ENCODE measurements around the gene SFRP5.

Gene SFRP5

DNA sequence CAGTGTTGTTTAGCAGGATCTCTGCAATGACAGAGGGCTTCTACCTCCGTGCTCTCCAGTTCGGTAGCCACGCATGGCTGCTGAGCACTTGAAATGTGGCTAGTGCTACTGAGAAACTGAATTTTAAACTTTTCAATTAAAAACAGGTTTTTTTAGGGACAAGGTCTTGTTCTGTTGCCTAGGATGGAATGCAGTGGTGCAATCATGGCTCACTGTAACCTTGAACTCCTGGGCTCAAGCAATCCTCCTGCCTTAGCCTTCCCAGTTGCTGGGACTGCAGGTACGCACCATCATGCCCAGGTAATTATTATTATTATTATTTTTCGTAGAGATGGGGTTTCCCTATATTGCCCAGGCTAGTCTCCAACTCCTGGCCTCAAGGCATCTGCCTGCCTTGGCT is 13.4 kb upstream of the SFRP5 start:
- no peak for DNase-seq

DNA sequence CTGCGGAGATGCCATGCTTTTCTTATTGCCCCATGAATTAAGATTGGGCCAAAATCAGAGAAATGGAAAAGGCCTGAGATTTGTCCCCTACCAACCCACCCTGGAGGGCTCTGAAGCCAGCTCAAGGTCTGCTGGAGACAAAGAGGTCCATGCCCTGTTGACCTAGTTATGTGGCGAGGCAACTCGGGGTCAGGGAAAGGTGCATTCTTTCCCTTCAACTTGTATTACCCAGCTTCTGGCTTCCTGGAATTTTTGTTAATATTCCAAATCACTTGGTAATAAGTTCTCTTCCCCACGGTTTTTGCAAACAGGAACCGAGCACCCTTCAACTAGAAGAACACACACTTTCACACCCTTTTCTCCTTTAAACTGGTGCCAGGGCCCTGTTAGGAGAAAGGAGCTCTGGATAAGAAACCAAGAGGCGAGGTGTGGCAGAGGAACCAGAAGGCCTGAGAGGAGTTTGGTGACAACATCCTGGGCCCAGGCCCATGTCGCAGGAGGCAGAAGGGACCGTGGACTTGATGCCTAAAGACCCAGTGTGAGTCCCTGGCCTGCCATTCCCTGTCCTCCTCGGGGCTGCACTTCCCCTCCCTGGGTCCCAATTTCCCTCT is 12.5 kb upstream of the SFRP5 start:
- no peak for DNase-seq

DNA sequence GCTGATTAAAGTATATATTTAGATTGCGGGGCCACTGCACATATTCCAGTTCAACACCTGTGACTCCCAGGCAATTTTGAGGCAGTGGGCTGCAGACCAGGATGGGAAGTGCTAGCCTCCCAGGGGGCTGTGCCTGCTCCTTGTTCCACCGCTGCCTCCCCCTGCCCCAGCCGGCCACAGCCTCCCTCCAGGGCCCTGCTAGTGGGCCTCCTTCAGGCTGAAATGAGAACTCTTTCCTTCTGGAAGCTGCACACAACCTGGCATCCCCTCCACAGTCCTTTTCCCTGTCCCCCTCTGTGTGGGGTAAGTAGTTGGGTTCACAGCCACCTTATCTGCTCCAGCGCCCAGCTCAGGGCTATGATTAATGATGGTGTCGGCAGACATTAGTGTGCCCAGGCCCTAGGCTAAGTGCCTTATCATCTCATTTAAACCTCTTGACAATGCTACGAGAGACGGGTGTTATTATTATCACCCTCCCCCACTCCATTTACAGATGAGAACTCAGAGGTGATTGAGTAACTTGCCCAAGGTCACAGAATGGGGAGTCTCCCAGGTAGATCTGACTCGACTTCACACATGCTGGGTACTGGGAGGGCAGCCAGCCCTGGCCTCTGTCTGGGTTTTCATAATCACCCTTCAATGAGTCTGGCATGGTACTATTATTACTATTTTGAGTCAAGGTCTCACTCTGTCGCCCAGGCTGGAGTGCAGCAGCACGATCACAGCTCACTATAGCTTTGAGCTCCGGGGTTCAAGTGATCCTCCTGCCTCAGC is 10.8 kb upstream of the SFRP5 start:
- DNase-seq: no peak

DNA sequence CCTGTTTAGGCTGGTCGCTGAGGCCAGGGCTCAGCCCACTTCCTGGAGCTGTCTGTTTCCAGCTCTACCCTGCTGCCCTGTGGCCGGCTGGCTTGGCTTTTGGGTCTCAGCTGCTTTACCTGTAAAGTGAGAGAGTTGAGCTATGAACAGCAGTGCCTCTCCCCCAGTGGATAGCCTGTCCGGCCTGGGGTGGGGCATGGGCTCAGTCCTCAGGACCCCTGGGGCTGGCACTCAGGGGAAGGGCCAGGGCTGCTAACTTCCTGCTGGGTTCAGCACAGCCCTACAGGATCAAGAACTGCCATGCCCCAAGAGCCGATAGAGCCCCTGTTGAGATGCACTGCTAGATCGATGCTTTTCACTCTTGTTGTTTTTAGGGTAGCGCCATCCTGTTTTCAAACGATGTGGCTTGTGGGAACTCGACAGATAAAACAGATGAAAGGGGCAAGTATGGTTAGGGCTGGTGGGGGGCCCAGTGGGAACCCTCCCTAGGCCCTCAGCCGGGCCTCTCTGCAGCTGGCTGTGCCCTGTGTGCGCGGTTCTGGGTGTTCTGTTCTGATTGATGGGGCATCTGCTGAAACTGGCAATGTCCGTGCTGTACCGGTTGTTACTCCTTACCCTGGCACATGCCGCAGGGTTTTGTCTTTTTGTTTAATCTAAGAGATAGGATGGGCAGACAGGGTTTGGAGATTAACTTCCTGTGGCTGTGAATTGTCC is 10.0 kb upstream of the SFRP5 start:
- no peak for DNase-seq

DNA sequence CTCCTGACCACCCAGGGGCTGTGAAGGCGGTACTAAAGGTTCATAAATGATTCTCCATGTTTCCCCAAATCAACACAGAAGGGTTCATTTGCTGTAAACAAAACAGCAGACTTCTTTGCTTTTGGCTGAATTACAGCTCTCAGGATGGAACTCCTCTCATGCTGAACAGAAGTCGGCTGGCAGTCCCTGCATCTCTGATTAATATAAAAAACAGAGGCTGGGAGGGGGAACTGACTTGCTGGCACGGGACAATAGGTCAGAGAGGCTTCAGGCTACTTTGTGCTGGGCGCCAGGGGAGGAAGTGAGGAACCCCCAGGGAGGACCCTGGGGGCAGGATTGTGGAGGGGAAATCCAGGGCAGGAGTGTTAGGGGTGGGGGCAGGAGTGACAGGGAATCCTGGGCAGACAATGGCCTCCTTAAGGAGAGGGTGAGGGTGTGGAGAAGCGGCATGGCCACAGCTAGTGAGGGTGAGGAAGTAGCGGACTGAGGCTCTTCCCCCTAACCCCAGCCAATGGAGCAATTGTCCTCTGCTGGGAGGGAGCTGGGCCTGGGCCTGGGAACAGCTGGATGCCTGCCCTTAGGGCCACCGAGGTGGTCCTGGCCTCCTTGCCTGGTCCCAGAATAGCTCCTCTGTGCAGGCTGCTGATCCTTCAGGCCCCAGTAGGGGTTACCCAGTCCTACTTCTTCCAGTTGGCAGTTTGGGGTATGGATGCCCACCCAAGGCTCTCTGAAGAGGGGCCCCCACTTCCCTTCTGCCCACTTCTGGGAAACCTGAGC is 9.2 kb upstream of the SFRP5 start:
- DNase-seq: no peak

DNA sequence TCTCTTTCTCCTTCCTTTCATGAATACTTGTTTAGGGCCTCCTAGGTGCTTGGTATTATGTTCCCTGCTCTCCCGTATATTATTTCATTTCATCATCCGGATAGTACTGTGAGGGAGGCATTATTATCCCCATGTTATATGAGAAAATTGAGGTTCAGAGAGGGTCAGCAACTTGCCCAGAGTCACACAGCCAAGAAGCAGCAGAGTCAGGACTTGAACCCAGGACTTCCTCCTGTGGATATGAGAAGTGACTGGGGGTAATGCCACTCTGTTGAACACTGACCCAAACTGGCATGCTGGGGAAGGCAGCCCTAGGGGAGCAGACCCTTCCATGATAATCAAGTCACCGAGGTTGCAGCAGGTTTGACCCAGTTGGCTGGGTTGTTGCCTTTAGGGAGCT is 8.2 kb upstream of the SFRP5 start:
- DNase-seq: no peak

DNA sequence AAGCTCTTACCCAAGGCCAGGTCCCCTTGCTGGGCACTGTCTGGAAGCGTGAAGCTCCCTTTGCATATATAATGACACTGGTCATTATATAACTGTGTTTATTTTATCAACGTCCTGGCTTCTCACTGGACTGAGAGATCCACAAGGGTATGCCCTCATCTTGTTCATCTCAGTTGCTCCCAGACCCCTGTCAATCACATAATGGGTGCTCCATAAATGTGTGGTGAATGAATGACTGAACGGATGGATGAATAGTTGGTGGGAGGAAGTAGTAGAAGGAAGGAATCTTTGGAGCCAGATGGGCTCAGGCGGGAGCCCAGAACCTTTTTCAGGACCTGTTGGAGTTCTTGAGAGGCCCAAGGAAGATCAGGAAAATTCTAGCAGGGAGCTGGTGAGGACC is 7.7 kb upstream of the SFRP5 start:
- no peak for DNase-seq

DNA sequence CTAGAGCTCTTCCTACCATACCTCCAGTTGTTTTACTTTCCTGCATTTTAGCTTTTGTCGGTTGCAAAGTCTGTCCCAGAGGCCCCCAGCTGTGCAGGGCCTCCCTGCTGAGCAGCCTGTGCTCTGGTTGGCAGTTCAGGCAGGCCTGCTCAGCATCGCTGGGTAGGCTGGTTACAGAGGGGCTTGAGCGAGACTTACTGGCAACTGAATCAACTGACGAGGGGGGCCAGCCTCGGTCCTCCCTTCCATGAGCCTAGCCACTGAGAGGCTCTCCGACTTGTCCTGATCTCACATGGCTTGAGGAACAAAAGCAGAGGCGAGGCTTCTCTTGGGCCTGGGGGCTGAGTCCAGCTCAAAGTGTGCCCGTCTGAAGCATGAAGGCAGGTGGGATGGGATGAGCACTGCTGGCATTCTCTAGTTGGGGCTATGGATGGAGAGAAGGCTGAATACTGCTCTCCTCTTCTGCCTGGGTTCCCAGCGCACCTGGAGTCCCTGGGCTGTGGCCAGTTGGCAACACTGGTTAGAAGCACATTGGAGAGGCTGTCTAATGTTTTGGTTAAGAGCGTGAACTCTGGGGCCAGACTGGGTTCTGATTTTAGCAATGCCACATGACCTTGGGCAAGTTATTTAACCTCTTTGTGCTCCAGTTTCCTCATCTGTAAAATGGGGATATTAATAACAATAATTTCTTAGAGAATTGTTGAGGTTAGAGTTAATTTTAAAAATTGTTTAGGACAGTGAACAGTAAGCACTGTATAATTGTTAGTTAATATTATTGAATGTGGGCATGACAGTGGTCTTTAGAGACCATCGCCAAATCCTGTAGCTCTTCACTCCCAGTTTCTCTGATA is 6.9 kb upstream of the SFRP5 start:
- no peak for DNase-seq

DNA sequence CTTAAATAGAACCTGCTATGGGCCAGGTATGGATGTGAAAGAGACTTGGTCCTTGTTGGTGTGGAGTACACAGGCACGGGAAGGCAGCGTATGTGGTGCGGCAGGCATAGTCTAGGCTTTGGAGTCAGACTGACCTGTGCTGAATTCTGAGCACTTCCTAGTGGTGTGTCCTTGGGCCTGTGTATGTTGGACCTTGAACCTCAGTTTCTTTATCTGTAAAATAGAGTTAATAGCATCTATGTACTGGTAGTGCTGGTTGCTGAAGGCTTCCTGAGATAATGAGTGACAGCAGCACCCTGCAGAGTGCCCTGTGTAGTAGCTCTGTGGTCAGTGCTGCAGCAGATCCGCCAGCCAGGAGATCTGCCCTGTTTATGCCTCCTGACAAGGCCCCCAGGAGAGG is 5.3 kb upstream of the SFRP5 start:
- no peak for DNase-seq

DNA sequence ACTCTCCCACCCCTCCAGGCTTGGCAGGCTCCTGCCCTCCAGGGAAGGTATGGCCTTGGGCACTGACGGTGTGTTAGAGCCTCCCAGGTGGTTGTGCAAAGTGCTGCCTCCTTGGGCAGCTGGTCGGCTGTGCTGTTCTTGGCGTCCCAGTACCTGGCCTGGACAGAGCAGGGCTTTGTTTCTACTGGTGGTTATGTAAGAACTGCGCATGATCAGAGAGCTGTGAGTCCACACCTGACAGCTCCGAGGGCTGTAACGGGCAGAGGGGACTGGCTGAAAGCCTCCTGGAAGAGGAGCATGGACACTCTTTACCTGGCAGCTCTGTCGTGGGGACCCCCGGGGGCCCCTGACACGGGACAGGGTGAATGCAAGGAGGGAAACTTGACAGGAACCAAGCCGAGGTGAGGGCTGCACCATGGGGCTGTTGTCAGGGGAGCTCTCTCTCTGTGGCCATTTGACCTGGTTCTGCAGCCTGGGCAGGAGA is 3.1 kb upstream of the SFRP5 start:
- no peak for DNase-seq

DNA sequence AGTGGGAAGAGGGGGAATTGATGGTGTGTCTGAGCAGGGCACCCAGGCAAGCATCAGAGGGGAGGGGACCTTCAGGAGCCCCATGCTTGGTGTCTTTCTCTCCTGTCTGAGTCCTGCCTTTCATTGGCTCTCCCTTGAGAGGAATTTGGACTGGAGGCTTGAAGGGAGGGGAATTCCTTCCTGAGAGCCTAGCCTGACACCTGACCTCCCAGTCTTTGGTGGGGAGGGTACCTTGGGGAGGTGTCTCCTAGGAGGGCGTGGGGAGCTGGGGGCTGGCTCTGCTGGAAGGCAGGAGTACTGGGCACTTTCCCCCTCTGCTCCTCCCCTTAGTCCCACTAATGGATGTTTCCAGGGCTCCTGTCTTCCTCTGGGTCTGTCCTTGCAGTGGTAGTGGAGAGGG is 1.3 kb upstream of the SFRP5 start:
- no peak for DNase-seq

DNA sequence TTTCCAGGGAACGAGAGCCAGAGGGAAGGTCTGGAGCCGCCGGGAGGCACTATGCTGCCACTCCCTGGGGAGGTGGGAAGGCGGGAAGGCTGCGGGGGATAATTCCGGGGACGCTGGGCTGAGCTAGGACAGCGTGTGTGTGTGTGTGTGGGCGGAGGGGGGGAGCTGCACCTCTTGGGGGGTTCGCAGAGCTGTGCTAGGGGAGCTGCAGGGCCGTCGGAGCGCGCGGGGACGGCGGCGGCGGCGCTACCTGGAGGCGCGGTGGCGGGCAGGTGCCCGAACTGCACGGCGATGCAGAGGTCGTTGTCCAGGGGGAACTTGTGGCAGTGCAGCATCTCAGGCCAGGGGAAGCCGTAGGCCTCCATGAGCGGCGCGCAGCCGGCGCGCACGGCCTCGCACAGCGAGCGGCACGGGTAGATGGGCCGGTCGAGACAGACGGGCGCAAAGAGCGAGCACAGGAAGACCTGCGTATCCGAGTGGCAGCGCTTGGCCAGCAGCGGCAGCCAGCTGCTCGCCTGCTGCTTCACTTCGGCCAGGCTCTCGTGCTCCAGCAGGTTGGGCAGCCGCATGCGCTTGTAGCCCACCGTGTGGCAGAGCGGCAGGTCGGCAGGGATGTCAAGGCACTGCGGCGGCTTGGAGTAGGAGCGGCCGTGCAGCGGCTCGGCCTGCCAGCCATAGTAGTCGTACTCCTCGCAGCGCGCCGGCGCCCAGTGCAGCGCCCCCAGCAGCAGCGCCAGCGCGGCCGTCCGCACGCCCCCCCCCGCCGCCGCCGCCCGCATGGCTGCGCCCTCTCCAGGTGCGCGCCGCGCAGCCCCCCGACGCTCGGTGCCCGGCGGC is 526 bp downstream of the SFRP5 start:
- DNase-seq: no peak

DNA sequence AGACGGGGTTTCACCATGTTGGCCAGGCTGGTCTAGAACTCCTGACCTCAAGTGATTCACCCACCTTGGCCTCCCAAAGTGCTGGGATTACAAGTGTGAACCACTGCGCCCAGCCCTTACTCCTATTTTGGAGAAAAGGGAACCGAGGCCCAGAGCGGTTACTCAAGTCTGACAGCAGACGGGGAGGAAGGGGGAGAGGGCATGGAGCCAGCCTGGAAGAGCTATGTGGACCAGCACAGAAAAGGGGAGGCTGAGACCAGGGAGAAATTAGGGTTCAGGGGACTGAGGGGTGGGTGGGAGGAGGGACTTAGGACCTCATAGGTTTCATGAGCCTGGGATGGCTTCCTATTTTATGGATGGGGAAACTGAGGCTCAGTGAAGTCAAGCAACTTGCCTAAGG is 1.5 kb downstream of the SFRP5 start:
- no peak for DNase-seq

DNA sequence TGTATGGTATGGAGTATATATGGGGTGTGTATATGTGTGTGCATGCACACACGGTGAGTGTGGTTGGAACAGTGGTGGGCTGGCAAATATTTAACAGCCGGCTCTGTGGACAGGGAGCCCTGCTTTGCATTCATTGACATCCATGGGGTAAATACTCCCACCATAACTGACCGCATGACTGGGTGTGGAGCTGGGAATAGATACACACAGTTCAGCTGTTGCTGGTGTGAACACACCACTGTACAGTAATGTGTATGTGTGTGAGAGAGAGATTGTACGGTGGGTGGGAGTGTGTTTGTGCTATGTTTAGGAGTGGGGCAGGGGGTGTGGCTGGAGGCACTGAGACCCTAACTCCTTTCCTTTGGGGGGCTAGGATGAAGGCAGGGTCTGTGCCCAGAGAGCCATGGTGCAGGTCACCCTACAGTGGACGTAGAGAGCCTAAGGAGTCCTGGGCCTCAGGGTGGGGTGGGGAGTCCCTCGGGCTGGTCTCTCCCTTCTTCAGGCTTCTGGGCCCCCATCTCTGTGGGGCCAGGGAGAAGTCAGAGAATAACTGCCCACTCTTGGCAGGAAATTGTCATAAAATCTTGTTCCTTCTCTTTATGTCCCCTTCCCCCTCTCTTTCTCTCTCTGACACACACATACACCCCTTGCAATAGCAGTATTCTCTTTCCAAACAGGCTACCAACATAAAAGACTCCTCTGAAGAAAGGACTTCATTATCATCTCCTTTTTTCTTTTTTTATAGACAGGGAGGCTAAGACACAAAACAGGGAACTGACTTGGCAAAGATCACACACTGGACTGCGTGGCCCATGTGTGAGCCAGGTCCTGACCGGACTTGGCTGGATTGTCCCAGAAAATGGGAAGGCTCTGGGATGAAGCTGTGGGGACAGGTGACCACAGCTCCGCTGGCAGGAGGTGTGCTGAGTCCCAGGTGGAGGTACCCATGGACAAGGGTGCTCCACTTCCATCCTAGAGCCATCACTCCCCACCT is 3.2 kb downstream of the SFRP5 start:
- DNase-seq: no peak

DNA sequence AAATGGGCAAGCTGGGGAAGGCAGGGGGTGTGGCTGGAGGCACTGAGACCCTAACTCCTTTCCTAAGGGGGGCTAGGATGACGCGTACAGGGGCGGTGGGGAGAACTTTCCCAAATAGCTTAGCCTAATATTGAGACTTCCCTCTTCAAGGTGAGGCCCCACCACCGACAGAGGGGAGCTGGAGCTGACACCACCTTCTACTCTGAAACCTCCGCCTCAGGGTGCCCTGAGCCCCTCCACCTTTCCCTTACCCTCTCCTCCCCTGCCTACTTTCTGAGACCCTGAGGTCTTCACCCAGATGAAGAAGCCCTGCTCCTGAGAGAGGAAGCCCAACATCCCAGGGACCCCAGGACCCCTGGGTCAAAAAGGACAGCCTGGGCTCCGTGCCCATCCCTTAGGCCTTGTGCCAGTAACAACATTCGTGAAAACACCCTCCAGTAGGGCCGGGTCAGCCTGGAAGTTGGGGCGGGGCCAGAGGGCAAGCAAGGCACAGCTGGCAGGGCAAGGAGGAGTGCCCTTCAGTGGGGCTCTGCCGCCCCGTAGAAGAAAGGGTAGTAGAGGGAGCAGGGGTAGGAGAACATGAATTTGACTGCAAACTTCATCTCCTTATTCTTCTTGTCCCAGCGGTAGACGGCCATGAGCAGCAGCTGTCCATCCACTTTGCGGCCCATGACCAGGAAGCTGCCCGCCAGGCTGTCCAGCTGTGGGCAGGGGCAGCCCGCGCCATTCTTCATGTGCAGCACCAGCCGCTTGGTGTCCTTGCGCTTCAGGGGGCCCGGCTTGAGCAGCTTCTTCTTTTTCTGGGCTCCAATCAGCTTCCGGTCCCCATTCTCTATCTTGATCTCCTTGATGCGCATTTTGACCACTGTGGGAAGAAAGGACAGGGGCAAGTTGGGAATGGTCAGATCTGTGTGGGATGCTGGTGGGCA is 4.5 kb downstream of the SFRP5 start:
- no peak for DNase-seq

DNA sequence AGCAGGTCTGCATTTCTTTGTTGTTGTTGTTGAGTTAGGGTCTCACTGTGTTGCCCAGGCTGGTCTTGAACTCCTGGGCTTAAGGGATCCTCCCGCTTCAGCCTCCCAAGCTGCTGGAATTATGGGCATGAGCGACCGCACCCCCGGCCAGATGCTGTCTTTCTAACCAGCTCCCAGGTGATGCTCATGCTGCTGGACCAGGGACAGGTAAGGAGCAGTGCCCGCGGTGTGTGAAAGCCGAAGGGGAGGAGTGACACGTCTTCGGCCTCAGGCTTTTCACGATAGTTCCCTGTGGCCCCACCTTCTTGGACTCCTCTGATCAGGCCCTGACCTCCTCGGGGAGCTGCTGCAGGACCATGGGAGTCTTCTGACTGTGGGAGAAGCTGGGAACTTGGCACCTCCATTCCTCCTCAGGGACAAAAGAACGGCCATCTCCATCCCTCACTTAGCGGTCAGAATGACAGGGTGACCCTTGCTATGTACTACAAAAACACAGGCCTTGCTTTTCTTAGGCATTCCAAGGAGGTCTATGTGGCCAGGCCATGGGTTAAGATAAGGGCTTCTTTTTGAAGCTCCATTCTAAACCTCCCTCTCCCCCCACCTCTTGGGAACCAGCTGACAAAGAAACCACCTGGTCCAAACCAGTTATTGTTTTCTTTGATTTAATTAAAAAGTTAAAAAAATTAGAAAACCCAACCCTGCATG is 5.5 kb downstream of the SFRP5 start:
- no peak for DNase-seq

DNA sequence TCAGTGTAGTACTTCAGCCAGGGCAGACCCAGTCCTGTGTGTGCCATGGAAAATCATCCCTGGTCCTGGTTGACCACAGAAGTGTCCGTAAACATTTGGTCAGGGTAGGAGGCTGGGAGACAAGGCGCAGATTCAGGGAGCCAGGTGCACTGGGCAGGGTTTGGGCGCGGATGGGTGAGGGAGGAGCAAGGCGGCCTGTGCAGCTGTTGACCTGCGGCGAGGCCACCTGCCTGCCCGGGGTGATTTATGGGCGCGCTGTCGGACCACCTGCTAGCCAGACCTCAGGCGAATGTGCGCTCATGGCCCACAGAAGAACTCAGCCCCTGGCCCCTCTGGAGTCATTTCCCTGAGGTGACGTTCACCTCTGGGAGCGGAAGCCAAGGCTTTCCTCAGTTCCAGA is 6.6 kb downstream of the SFRP5 start:
- DNase-seq: no peak

DNA sequence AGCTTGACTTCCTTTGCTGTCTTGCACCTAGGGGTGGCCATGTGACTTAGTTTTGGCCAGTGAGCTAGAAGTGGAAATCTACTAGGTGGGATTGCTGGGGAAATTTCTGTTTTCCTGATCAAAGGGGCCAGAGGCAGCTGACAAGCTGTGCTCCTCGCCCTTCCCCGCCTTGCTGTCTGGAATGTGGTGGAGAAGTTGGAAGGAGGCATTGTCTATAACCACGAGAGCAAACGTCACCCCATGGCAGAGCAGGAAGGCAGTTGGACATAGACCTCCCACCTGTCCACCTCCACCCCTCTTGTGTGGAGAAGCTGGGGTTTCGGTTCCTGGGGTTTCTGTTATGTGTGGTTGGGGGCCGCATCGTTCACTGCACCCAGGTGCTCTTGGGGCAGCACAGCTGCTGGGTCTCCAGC is 7.3 kb downstream of the SFRP5 start:
- no peak for DNase-seq

Measured in activated naive CD4-positive, alpha-beta T cell treated with anti-CD3 and anti-CD28 coated beads, Interleukin-2, amount 50 U/mL, for 16 hours (primary cell).